Right renal pelvis (tissue), 4 donors: Measurements from ENCODE around the gene TSPAN19. TPM values are rescaled to one million over a fixed set of nuclear protein-coding genes. Genes with fewer than 3 reads are reported as not detected.

Source experiments
- DNase-seq, 4 donors: peaks; one replicate each; pipeline ENCODE4 v3.0.0-alpha.2; 2013; ENCODE audit warnings: low read depth in 4 of 4, low spot score in 3 of 4, missing footprints in 1 of 4
- polyA plus RNA-seq, 4 donors: library from polyadenylated mRNA; unstranded; fragments of 120-200 nt; gene quantifications; one replicate each; pipeline ENCODE4 v1.2.1, GENCODE V29; 2013; ENCODE audit not compliant: insufficient read length in 4 of 4

Gene TSPAN19
- polyA plus RNA-seq, 4 donors: 0.46 to 1.2 (median 0.70) TPM

- DNase-seq: no peak
These were observed 31.9 kb downstream of the TSPAN19 start for GRCh38 chr12:85004204-85004603.

- no peak for DNase-seq
These were observed 33.2 kb downstream of the TSPAN19 start for GRCh38 chr12:85002778-85003296.

GRCh38 chr12:85000729-85001128 is 35.3 kb downstream of the TSPAN19 start:
- DNase-seq: no peak

- no peak for DNase-seq
These were observed 37.7 kb downstream of the TSPAN19 start for GRCh38 chr12:84998341-84998740.

GRCh38 chr12:84996759-84997158 is 39.3 kb downstream of the TSPAN19 start:
- DNase-seq: no peak

GRCh38 chr12:84995641-84996040 is 40.4 kb downstream of the TSPAN19 start:
- no peak for DNase-seq

GRCh38 chr12:84994426-84994825 is 41.7 kb downstream of the TSPAN19 start:
- DNase-seq: no peak

DNA sequence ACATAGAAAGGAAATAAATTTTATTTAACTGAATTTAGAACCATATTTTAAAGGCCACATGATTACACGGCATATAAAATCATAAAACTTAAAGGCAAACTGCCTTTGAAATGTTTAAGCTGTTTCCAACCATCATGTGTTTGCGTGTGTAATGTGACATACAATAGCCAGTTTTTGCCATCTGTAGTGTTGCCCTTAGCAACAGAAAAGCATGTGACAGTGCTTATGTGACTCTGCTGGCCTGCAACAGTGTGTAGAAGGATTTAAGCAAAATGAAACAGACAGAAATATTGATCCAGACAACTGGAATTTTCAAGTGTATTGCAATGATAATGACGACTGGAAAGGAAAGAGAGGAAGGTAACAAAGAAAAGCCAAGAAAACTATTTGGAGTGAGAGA is 49.5 kb downstream of the TSPAN19 start:
- peak in 1 of 4 donors; percentile 1 for DNase-seq

- DNase-seq: no peak
These were observed 50.0 kb downstream of the TSPAN19 start for GRCh38 chr12:84986117-84986516.

GRCh38 chr12:84983289-84983688 is 52.8 kb downstream of the TSPAN19 start:
- DNase-seq: no peak

- DNase-seq: no peak
These were observed 53.2 kb downstream of the TSPAN19 start for GRCh38 chr12:84982888-84983287.

DNA sequence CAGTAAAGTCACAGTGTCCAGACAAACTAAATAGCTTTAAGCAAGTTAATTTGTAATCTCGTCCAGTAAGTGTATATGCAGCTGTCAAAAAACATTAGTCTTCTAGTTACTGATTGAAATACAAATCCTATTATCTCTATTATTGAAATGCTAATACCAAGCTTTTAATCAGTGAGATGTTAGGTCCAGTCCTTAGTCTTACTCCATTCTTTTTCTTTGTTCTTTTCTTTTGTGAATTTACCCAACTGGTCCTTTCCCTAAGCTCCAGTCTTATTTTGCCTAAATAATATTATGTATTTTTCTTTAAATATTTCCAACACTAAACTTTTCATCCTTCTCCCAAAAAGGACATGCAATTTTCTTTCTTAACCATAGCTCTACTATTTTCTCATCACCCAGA is 57.2 kb downstream of the TSPAN19 start:
- no peak for DNase-seq

DNA sequence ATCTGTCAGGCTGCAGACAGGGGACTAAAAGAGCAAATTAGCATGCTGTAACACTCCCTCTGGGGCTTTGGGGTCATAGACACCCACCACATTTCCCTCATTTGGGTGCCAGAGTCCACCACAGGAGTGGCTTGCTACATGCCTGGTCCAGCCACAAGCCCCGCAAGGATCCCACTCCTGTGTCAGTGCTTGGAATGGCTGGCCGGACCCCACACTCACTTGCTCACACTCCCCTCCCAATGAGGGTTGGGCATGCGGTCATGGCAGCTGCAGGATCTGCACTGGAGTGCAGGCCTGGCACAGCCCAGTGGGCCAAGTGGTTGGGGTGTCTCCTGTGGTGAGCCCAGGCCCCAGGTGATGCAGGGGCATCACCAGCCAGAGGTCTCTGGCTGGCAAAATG is 59.9 kb downstream of the TSPAN19 start:
- DNase-seq: no peak

- DNase-seq: no peak
These were observed 61.8 kb downstream of the TSPAN19 start for GRCh38 chr12:84974155-84974815.

GRCh38 chr12:84973026-84973425 is 63.1 kb downstream of the TSPAN19 start:
- DNase-seq: no peak

DNA sequence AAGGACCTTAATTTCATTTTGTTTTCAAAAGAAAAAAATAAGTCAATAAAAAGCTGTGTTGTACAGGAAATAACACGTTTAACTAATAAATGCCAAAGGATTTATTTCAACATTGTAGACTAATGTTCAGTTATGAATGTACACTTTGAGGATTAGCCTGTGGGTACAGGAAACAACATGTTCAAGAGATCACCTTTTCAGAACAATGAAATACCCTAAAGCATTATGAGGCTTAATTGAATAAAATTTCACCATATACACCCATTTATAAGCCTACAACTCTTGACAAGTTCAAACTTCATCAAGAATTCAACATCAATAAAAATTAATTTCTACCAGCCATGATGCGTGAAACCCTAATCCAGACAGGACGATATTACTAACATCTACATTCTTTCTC is 66.9 kb downstream of the TSPAN19 start:
- DNase-seq: no peak

Other genes starting within 250 kb of the TSPAN19 start
- gene SLC6A15, start 123.5 kb downstream of the TSPAN19 start, polyA plus RNA-seq: 1 to 10 TPM in 1 of 4 donors, under 1 TPM in 3; 0.38 to 1.2 (median 0.75) TPM
- gene LRRIQ1, start 74 bp upstream of the TSPAN19 start, polyA plus RNA-seq: 10 to 100 TPM; 28.4 to 49.5 (median 43.1) TPM
- 10 to 100 TPM; 23.3 to 54.4 (median 41.5) TPM for gene ALX1, start 243.9 kb upstream of the TSPAN19 start, polyA plus RNA-seq